ENCODE measurements around the gene ZFYVE27. TPM values are rescaled to one million over a fixed set of nuclear protein-coding genes. Genes with fewer than 3 reads are reported as not detected.

Gene ZFYVE27
- polyA plus RNA-seq, 1 donor (not counting 4 experiments of a cell fraction or from before 2014, with no cell fraction given), result 14.3 TPM

- H3K4me3 ChIP-seq (ENCODE audit: control insufficient read depth in 2 of 3, extremely low read depth in 1 of 3, insufficient read depth in 2 of 3, low read depth in 1 of 3, low read length in 3 of 3), result no peak overlapping the region
- H3K79me2 ChIP-seq (ENCODE audit: control insufficient read depth, insufficient read depth, low read length), result no peaks in the 10 kb centered on the region
- H3K9me3 ChIP-seq (ENCODE audit: control insufficient read depth, low read depth, low read length), result no peaks in the 10 kb centered on the region
- H3K4me2 ChIP-seq (ENCODE audit: control insufficient read depth, extremely low read depth, insufficient read depth, low read depth, low read length), result no peak overlapping the region
- TF ChIP-seq CTCF (optimal IDR thresholded peaks at IDR 0.05 in 1 of 3, IDR thresholded peaks at IDR 0.05 in 1 of 3, conservative IDR thresholded peaks at IDR 0.05 in 1 of 3; ENCODE audit: extremely low read depth in 1 of 3, insufficient read depth in 2 of 3, low read length in 3 of 3) (no peak), EZH2 (IDR thresholded peaks at IDR 0.05; ENCODE audit: low read length) (no peak)
- peaks cover 14% of the 10 kb centered on the region for H3K4me1 ChIP-seq (ENCODE audit: control insufficient read depth, extremely low read depth, insufficient read depth, low read length)
- H3K27ac ChIP-seq (ENCODE audit: control insufficient read depth, insufficient read depth, low read length), result no peak overlapping the region
- DNase-seq (ENCODE audit: low read depth, low spot score) (no peak), FAIRE-seq (no peak)
- H3K36me3 ChIP-seq (ENCODE audit: control insufficient read depth in 2 of 2, extremely low read depth in 1 of 2, insufficient read depth in 2 of 2, low read length in 2 of 2), result no peaks in the 10 kb centered on the region
- dilution Hi-C loops (cut with MboI; ENCODE audit: extremely low pct_ligation_motif_present, low sequenced_read_pairs), result loop anchor here (5.0 kb wide), 1 partner anchor 42 kb away; the partner anchor contains the start of gene AVPI1
- H3K27me3 ChIP-seq (ENCODE audit: control insufficient read depth, extremely low read depth, insufficient read depth, low read length), result no peaks in the 10 kb centered on the region
- H3K9ac ChIP-seq (ENCODE audit: control insufficient read depth, extremely low read depth, insufficient read depth, low read length), result no peak overlapping the region
- H2AFZ ChIP-seq (ENCODE audit: control insufficient read depth, low read length), result no peak overlapping the region
- no peaks in the 10 kb centered on the region for H4K20me1 ChIP-seq (ENCODE audit: control insufficient read depth, extremely low read depth, insufficient read depth, low read length)
- no peaks in the 10 kb centered on the region for H3K9me1 ChIP-seq (ENCODE audit: control insufficient read depth, extremely low read depth, insufficient read depth, low read length)
These were observed 7.9 kb upstream of the ZFYVE27 start for GRCh38 chr10:97729014-97729413.

- no peaks in the 10 kb centered on the region for H3K9me1 ChIP-seq (ENCODE audit: control insufficient read depth, extremely low read depth, insufficient read depth, low read length)
- H3K9me3 ChIP-seq (ENCODE audit: control insufficient read depth, low read depth, low read length), result no peaks in the 10 kb centered on the region
- H3K9ac ChIP-seq (ENCODE audit: control insufficient read depth, extremely low read depth, insufficient read depth, low read length), result no peak overlapping the region
- H3K27me3 ChIP-seq (ENCODE audit: control insufficient read depth, extremely low read depth, insufficient read depth, low read length), result no peaks in the 10 kb centered on the region
- H2AFZ ChIP-seq (ENCODE audit: control insufficient read depth, low read length), result no peak overlapping the region
- no peak overlapping the region for H3K27ac ChIP-seq (ENCODE audit: control insufficient read depth, insufficient read depth, low read length)
- TF ChIP-seq EZH2 (IDR thresholded peaks at IDR 0.05; ENCODE audit: low read length) (no peak), CTCF (optimal IDR thresholded peaks at IDR 0.05 in 1 of 3, IDR thresholded peaks at IDR 0.05 in 1 of 3, conservative IDR thresholded peaks at IDR 0.05 in 1 of 3; ENCODE audit: extremely low read depth in 1 of 3, insufficient read depth in 2 of 3, low read length in 3 of 3) (peak; percentile 85 to 97 (median 92))
- H3K4me2 ChIP-seq (ENCODE audit: control insufficient read depth, extremely low read depth, insufficient read depth, low read depth, low read length), result no peak overlapping the region
- H3K4me1 ChIP-seq (ENCODE audit: control insufficient read depth, extremely low read depth, insufficient read depth, low read length), result peaks cover 8% of the 10 kb centered on the region
- no peak for DNase-seq (ENCODE audit: low read depth, low spot score)
- FAIRE-seq, result peak; percentile 82
- H3K4me3 ChIP-seq (ENCODE audit: control insufficient read depth in 2 of 3, extremely low read depth in 1 of 3, insufficient read depth in 2 of 3, low read depth in 1 of 3, low read length in 3 of 3), result no peak overlapping the region
- H3K36me3 ChIP-seq (ENCODE audit: control insufficient read depth in 2 of 2, extremely low read depth in 1 of 2, insufficient read depth in 2 of 2, low read length in 2 of 2), result no peaks in the 10 kb centered on the region
- dilution Hi-C loops (cut with MboI; ENCODE audit: extremely low pct_ligation_motif_present, low sequenced_read_pairs), result no loop called here
- H4K20me1 ChIP-seq (ENCODE audit: control insufficient read depth, extremely low read depth, insufficient read depth, low read length), result no peaks in the 10 kb centered on the region
- H3K79me2 ChIP-seq (ENCODE audit: control insufficient read depth, insufficient read depth, low read length), result no peaks in the 10 kb centered on the region
These were observed 5.4 kb upstream of the ZFYVE27 start for GRCh38 chr10:97731346-97732051.

Measured in keratinocyte (primary cell).